OCI-M2 (cell line): ENCODE results near the gene LMO7.

Experiments used
- DNase-seq: peaks from one replicate; lab custom pipeline; 2025; ENCODE audit not compliant: unreplicated experiment; lab: John Stamatoyannopoulos, UW

LMO7 gene

GRCh38 chr13:75635828-75636435 is at the start of gene LMO7:
TSS of gene LMO7 (plus strand) at chr13:75636330. CDS start at chr13:75636658, 328 bp downstream.
- DNase-seq, result no peak

- no peak for DNase-seq
Measured at GRCh38 chr13:75587679-75588078, 48.5 kb upstream of the LMO7 start.

- no peak for DNase-seq
Measured at GRCh38 chr13:75596657-75597182, 39.4 kb upstream of the LMO7 start.

GRCh38 chr13:75600371-75600770 is 35.8 kb upstream of the LMO7 start:
- no peak for DNase-seq

DNA sequence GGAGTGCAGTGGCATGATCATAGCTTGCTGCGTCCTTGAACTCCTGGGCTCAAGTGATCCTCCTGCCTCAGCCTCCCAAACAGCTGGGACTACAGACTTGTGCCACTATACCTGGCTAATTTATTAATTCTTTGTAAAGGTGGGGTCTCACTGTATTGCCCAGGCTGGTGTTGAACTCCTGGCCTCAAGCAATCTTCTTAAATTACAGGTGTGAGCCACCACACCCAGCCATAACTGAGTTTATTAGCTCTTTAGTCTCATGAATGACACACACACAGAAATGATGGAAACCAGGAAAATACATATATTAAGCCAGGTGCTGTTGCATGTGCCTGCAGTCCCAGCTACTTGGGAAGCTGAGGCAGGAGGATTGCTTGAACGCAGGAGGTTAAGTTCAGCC is 33.1 kb upstream of the LMO7 start:
- no peak for DNase-seq

GRCh38 chr13:75607447-75607846 is 28.7 kb upstream of the LMO7 start:
- DNase-seq, result no peak

DNA sequence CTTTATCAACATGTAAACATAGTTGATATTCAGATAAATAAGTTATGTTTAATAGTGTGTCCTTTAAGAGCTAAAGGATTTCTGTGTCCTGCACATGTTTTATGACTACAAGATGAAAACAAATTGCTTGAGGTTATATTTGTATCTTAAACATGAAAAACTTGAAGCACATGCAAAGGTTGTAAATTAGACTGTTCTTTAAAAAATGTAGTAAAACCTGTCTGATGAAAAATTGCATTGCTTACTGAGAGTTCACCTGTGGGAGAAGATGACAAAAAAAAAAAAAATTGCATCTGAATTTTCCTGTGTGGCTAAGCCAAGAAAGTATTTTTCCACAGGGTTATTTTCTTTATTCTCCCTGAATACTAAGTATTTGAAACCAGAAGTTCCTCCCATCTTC is 25.7 kb upstream of the LMO7 start:
- DNase-seq, result no peak

GRCh38 chr13:75612354-75612753 is 23.8 kb upstream of the LMO7 start:
- DNase-seq, result no peak

DNA sequence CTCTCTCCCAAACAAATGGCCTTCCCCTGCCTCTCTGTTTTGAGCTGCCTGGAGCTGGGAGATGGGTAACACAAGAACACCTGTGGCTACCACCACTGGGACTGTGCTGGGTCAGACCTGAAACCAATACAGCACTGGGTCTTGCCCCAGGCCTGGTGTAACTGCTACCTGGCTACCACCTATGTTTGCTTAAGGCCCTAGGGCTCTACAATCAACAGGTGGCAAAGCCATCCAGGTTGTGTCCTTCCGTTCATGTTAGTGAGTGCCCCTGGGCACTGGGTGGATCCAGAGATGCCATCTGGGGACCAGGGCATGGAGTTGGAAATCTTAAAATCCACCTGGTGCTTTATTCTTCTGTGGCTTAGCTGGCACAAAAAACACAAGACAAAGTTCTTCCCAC is 18.9 kb upstream of the LMO7 start:
- no peak for DNase-seq

DNA sequence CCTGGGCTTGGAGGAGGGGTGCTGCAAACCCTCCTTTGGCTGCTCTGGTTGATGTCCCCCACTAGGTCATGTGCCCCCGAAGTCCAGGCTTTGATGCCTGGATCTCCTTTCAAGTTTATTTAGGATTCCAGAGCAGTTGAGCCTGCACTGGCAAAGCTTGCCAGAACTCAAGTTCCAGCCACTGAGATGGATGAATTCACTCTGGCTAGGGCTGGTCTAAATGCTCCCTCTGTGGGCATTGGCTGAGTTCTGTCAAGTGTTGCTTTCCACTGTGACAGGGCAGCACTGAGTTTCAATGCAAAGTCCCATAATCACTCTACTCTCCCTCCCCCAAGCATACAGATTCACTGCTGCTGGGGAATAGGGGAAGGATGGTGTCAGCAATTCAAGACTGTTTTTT is 17.8 kb upstream of the LMO7 start:
- DNase-seq, result no peak

- no peak for DNase-seq
Measured at GRCh38 chr13:75620020-75620419, 16.1 kb upstream of the LMO7 start.

GRCh38 chr13:75621147-75621546 is 15.0 kb upstream of the LMO7 start:
- DNase-seq, result no peak

- no peak for DNase-seq
Measured at GRCh38 chr13:75628801-75629200, 7.3 kb upstream of the LMO7 start.

GRCh38 chr13:75633285-75633684 is 2.8 kb upstream of the LMO7 start:
- DNase-seq, result no peak

- DNase-seq, result no peak
Measured at GRCh38 chr13:75635101-75635827, 866 bp upstream of the LMO7 start.

DNA sequence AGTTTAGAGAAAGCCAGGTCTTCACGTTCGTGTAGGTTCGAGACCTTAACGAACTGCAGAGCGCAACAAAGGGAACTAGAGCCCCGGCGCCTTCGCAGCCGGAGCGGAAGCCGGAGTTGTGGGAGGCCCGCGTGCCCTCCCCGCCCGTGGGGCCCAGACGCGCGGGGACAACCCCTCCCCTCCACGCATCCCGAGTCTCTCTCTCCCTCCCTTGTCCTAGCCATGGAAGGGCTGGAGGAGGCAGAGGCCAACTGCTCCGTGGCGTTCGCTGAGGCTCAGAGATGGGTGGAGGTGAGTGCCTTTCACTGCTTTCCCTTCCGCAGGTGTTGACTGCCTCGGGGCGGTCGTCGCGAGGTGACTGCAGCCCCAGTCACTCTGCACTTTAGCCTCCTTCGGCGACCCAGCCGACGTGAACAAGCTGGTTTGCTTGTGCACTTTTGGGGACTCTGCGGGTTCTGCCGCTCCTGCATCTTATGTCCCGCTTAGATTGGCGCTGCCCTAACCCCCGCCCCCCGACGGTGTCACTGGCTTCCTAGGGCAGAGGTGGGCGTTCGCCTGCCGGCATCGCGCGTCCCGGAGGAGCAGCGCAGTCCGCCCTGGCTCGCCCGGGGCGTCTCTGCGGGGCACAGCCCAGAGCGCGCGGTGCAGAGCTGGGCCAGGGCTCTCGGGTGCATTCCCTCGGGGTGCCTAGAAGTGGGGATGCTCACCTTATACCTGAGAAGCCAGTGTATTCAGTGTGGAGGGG is 478 bp downstream of the LMO7 start:
- no peak for DNase-seq

- no peak for DNase-seq
Measured at GRCh38 chr13:75637181-75637750, 1.1 kb downstream of the LMO7 start.

- DNase-seq, result no peak
Measured at GRCh38 chr13:75639454-75639853, 3.3 kb downstream of the LMO7 start.

DNA sequence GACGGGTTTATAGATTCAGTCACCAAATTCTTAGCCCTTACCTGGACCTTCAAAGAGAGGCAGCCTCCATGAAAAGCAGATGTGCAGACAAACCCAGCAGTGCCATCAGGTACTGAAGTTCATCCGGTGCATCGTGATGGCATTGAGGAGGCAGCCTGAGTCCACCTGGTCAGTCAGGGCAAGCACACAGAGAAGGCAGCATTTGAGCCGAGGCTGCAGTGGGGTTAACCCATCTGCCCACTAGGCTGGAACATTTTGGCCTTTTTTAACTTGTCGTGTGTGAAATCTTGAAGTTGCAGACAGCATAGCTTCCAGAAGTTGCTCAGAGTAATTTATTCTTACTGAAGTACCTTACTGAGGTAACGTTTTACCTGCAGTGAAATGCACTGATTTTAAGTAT is 4.9 kb downstream of the LMO7 start:
- no peak for DNase-seq

- DNase-seq, result no peak
Measured at GRCh38 chr13:75643182-75643581, 7.1 kb downstream of the LMO7 start.

DNA sequence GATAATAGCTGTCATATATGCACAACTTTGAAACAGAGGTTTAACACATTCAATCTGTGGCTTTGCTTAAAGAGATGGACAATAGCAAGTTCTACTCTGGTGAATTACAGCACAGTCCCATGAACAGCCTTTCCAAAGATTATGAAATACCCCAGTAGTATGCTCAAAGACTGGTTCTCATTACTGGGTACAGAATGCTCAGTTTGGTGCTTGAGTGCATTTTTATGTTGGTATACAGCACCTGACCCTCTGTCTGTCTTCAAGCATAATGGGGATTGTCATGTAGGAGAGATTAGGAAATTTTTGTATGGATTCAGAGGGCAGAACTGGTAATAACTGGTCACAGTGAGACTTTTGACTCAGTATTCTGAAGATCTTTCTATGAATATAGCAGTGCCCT is 7.6 kb downstream of the LMO7 start:
- no peak for DNase-seq

DNA sequence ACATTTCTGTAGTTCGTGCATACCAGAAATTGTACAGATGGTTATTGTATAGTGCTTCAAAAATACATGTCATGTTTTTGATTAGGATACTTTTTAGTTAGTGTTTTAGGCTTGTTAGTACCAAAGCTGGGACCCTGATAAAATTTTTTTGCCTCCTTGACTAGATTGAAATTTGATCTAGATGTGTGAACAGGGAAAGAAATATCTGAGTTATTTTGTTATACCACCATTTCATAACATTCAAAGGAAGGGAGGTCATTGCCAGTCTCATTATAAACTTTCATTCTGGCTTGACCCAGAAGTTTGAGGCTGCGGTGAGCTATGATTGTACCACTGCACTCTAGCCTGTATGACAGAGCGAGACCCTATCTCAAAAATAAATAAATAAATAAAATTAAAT is 9.0 kb downstream of the LMO7 start:
- DNase-seq, result no peak
